GM23338 (cell line): ENCODE data around the gene WDR19. TPM values are rescaled to one million over a fixed set of nuclear protein-coding genes. Genes with fewer than 3 reads are reported as not detected.

ENCODE experiments used
- ATAC-seq: fragments of 200-7000 bp; cut with Tn5 transposase; 3 replicates; pipeline ENCODE4 v1.9.1; 2020
- DNase-seq: peaks from one replicate; pipeline ENCODE4 v3.0.0-alpha.2; 2015; ENCODE audit warnings: low spot score
- H2AFZ ChIP-seq: fragments of 200-600 bp; sonication (generic); 2 replicates; pipeline ENCODE4 v1.8.0; 2016; ENCODE audit warnings: antibody characterized with exemption, mild to moderate bottlenecking, moderate library complexity
- H3F3A ChIP-seq: fragments of 200-600 bp; sonication (generic); replicated peaks from 2 replicates; pipeline ENCODE4 v1.8.0; 2017; ENCODE audit warnings: antibody characterized with exemption, mixed run types, low read depth
- H3K27ac ChIP-seq: fragments of 200-600 bp; sonication (generic); 2 replicates; pipeline ENCODE4 v1.6.1; 2016; ENCODE audit warnings: low read depth
- H3K27me3 ChIP-seq: fragments of 200-600 bp; sonication (generic); 2 replicates; pipeline ENCODE4 v1.8.0; 2016; ENCODE audit warnings: mild to moderate bottlenecking, mixed run types, moderate library complexity; ENCODE audit not compliant: insufficient read depth
- H3K36me3 ChIP-seq: fragments of 200-600 bp; sonication (generic); 2 replicates; pipeline ENCODE4 v1.8.0; 2016; ENCODE audit warnings: mild to moderate bottlenecking; ENCODE audit not compliant: insufficient read depth
- H3K4me1 ChIP-seq: fragments of 200-600 bp; sonication (generic); 2 replicates; pipeline ENCODE4 v1.8.0; 2016; ENCODE audit warnings: mild to moderate bottlenecking, moderate library complexity; ENCODE audit not compliant: insufficient read depth
- H3K4me2 ChIP-seq: fragments of 200-600 bp; sonication (generic); 2 replicates; pipeline ENCODE4 v1.7.1; 2017; ENCODE audit warnings: mixed run types
- H3K4me3 ChIP-seq: fragments of 200-600 bp; sonication (generic); 2 replicates; pipeline ENCODE4 v1.6.1; 2016; ENCODE audit warnings: mixed run types
- H3K79me2 ChIP-seq: fragments of 200-600 bp; sonication (generic); replicated peaks from 2 replicates; pipeline ENCODE4 v1.8.0; 2017; ENCODE audit warnings: mild to moderate bottlenecking; ENCODE audit not compliant: insufficient read depth
- H3K9me2 ChIP-seq: fragments of 200-600 bp; sonication (generic); 2 replicates; pipeline ENCODE4 v1.8.0; 2017; ENCODE audit not compliant: insufficient read depth
- H4K20me1 ChIP-seq: fragments of 200-600 bp; sonication (generic); replicated peaks from 2 replicates; pipeline ENCODE4 v1.8.0; 2017; ENCODE audit warnings: mild to moderate bottlenecking; ENCODE audit not compliant: insufficient read depth
- H3K27ac Mint-ChIP-seq: 2 replicates; pipeline ENCODE4 v1.8.0; 2020; ENCODE audit warnings: inconsistent platforms, mild to moderate bottlenecking, moderate library complexity, mixed read lengths
- H3K27me3 Mint-ChIP-seq: 3 replicates; pipeline ENCODE4 v1.8.0; 2022; ENCODE audit warnings: low read depth, mild to moderate bottlenecking, moderate library complexity, mixed read lengths, inconsistent platforms; ENCODE audit not compliant: insufficient read depth, poor library complexity
- H3K36me3 Mint-ChIP-seq: 3 replicates; pipeline ENCODE4 v1.8.0; 2021; ENCODE audit warnings: low read depth, mild to moderate bottlenecking, inconsistent platforms, moderate library complexity, mixed read lengths
- H3K4me1 Mint-ChIP-seq: 3 replicates; pipeline ENCODE4 v1.8.0; 2020; ENCODE audit warnings: mild to moderate bottlenecking, inconsistent platforms, mixed read lengths
- H3K4me3 Mint-ChIP-seq: 3 replicates; pipeline ENCODE4 v1.8.0; 2021; ENCODE audit warnings: moderate library complexity, mild to moderate bottlenecking, inconsistent platforms, mixed read lengths
- H3K9me3 Mint-ChIP-seq: 3 replicates; pipeline ENCODE4 v1.8.0; 2020; ENCODE audit warnings: moderate library complexity, mild to moderate bottlenecking, inconsistent platforms, mixed read lengths
- CREB1 ChIP-seq: fragments of 250-450 bp; sonication (Bioruptor Pico); IDR thresholded peaks from 2 replicates; pipeline ENCODE4 v1.5.0; 2020; ENCODE audit warnings: low read depth, mild to moderate bottlenecking, moderate library complexity
- CTCF ChIP-seq, 2 experiments: fragments of 200-600 bp in 1 of 2; sonication (generic) in 1 of 2; conservative IDR thresholded peaks; 2 replicates each; pipeline versions ENCODE4 v1.5.1 to v1.6.1; 2016 to 2017; ENCODE audit warnings: antibody characterized with exemption in 2 of 2, low read depth in 2 of 2, mild to moderate bottlenecking in 2 of 2, moderate library complexity in 1 of 2
- ETS1 ChIP-seq: IDR thresholded peaks from 2 replicates; pipeline ENCODE4 v1.6.1; 2016; ENCODE audit warnings: antibody characterized with exemption
- EZH2 ChIP-seq: fragments of 200-600 bp; sonication (generic); IDR thresholded peaks from one replicate; pipeline ENCODE4 v1.8.0; 2017; ENCODE audit warnings: antibody characterized with exemption, mild to moderate bottlenecking, low read depth; ENCODE audit not compliant: unreplicated experiment
- EZH2phosphoT487 ChIP-seq: fragments of 200-600 bp; sonication (generic); IDR thresholded peaks from one replicate; pipeline ENCODE4 v1.8.1; 2018; ENCODE audit warnings: antibody characterized with exemption; ENCODE audit not compliant: unreplicated experiment
- JUNB ChIP-seq: IDR thresholded peaks from one replicate; pipeline ENCODE4 v1.6.1; 2016; ENCODE audit warnings: antibody characterized with exemption; ENCODE audit not compliant: unreplicated experiment
- NANOG ChIP-seq: IDR thresholded peaks from 2 replicates; pipeline ENCODE4 v1.6.1; 2016; ENCODE audit warnings: antibody characterized with exemption, borderline replicate concordance
- POLR2AphosphoS5 ChIP-seq: IDR thresholded peaks from 2 replicates; pipeline ENCODE4 v1.6.1; 2016; ENCODE audit warnings: antibody characterized with exemption, low read depth
- STAT1 ChIP-seq: IDR thresholded peaks from one replicate; pipeline ENCODE4 v1.6.1; 2016; ENCODE audit warnings: antibody characterized with exemption; ENCODE audit not compliant: unreplicated experiment
- ZNF114 ChIP-seq: fragments of 250-450 bp; sonication (Bioruptor Pico); IDR thresholded peaks from 2 replicates; pipeline ENCODE4 v1.5.0; 2020; ENCODE audit warnings: mild to moderate bottlenecking, moderate library complexity
- ZNF331 ChIP-seq: fragments of 250-450 bp; sonication (Bioruptor Pico); IDR thresholded peaks from 2 replicates; pipeline ENCODE4 v1.5.0; 2020; ENCODE audit warnings: low read depth, mild to moderate bottlenecking, moderate library complexity
- polyA plus RNA-seq: library from polyadenylated mRNA; unstranded; fragments of >200 nt; fragmentation: Nextera tagmentation; extraction: Ambion mirVana; gene quantifications from 2 replicates; pipeline ENCODE4 v1.2.1, GENCODE V29; 2016
- total RNA-seq: library from RNA; depleted of rRNA; stranded (reverse); fragments of >200 nt; shearing (Covaris generic); gene quantifications from 2 replicates; pipeline ENCODE4 v1.2.3, GENCODE V29; 2014
- TF ChIP-seq, protein P1 (sequence below): IDR thresholded peaks from one replicate; pipeline ENCODE4 v1.6.1; 2018; ENCODE audit warnings: antibody characterized with exemption; ENCODE audit not compliant: unreplicated experiment
- TF ChIP-seq, protein P2 (sequence below): fragments of 250-450 bp; sonication (Bioruptor Pico); IDR thresholded peaks from 2 replicates; pipeline ENCODE4 v1.5.0; 2020; ENCODE audit warnings: mild to moderate bottlenecking, moderate library complexity

The WDR19 gene
- total and polyA plus RNA-seq, 2 experiments from 2014 or later, result 17.2 to 23.7 TPM

DNA sequence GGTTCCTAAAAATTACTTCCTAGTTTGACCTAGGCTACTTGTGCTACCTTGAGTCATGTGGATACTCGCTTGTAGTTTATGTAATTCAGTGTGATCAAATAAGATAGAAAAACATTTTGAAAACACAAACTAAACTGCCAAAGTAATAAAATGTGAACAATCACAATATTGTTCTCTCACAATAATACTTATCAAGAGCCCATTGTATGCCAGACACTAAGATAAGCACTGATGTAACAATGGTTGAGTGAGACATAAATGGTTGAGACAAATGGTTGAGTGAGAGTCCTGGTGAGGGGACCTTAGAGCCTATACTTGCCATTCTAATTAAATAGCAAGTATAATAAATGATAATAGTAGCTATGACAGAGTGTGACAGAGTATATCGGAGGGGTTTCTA lies 142.1 kb downstream of the WDR19 start:
- TF ChIP-seq STAT1, result no peak
- TF ChIP-seq EZH2phosphoT487, result no peak
- TF ChIP-seq CTCF (conservative IDR thresholded peaks at IDR 0.05; ENCODE audit: low read depth in 2 of 2), result no peak
- no peak for TF ChIP-seq CREB1
- TF ChIP-seq, protein P1, sequence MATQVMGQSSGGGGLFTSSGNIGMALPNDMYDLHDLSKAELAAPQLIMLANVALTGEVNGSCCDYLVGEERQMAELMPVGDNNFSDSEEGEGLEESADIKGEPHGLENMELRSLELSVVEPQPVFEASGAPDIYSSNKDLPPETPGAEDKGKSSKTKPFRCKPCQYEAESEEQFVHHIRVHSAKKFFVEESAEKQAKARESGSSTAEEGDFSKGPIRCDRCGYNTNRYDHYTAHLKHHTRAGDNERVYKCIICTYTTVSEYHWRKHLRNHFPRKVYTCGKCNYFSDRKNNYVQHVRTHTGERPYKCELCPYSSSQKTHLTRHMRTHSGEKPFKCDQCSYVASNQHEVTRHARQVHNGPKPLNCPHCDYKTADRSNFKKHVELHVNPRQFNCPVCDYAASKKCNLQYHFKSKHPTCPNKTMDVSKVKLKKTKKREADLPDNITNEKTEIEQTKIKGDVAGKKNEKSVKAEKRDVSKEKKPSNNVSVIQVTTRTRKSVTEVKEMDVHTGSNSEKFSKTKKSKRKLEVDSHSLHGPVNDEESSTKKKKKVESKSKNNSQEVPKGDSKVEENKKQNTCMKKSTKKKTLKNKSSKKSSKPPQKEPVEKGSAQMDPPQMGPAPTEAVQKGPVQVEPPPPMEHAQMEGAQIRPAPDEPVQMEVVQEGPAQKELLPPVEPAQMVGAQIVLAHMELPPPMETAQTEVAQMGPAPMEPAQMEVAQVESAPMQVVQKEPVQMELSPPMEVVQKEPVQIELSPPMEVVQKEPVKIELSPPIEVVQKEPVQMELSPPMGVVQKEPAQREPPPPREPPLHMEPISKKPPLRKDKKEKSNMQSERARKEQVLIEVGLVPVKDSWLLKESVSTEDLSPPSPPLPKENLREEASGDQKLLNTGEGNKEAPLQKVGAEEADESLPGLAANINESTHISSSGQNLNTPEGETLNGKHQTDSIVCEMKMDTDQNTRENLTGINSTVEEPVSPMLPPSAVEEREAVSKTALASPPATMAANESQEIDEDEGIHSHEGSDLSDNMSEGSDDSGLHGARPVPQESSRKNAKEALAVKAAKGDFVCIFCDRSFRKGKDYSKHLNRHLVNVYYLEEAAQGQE, result no peak
- no peak for TF ChIP-seq NANOG
- no peak for TF ChIP-seq POLR2AphosphoS5
- TF ChIP-seq ZNF114 (CRISPR knock-in tag), result no peak
- no peak for TF ChIP-seq EZH2
- TF ChIP-seq, protein P2, sequence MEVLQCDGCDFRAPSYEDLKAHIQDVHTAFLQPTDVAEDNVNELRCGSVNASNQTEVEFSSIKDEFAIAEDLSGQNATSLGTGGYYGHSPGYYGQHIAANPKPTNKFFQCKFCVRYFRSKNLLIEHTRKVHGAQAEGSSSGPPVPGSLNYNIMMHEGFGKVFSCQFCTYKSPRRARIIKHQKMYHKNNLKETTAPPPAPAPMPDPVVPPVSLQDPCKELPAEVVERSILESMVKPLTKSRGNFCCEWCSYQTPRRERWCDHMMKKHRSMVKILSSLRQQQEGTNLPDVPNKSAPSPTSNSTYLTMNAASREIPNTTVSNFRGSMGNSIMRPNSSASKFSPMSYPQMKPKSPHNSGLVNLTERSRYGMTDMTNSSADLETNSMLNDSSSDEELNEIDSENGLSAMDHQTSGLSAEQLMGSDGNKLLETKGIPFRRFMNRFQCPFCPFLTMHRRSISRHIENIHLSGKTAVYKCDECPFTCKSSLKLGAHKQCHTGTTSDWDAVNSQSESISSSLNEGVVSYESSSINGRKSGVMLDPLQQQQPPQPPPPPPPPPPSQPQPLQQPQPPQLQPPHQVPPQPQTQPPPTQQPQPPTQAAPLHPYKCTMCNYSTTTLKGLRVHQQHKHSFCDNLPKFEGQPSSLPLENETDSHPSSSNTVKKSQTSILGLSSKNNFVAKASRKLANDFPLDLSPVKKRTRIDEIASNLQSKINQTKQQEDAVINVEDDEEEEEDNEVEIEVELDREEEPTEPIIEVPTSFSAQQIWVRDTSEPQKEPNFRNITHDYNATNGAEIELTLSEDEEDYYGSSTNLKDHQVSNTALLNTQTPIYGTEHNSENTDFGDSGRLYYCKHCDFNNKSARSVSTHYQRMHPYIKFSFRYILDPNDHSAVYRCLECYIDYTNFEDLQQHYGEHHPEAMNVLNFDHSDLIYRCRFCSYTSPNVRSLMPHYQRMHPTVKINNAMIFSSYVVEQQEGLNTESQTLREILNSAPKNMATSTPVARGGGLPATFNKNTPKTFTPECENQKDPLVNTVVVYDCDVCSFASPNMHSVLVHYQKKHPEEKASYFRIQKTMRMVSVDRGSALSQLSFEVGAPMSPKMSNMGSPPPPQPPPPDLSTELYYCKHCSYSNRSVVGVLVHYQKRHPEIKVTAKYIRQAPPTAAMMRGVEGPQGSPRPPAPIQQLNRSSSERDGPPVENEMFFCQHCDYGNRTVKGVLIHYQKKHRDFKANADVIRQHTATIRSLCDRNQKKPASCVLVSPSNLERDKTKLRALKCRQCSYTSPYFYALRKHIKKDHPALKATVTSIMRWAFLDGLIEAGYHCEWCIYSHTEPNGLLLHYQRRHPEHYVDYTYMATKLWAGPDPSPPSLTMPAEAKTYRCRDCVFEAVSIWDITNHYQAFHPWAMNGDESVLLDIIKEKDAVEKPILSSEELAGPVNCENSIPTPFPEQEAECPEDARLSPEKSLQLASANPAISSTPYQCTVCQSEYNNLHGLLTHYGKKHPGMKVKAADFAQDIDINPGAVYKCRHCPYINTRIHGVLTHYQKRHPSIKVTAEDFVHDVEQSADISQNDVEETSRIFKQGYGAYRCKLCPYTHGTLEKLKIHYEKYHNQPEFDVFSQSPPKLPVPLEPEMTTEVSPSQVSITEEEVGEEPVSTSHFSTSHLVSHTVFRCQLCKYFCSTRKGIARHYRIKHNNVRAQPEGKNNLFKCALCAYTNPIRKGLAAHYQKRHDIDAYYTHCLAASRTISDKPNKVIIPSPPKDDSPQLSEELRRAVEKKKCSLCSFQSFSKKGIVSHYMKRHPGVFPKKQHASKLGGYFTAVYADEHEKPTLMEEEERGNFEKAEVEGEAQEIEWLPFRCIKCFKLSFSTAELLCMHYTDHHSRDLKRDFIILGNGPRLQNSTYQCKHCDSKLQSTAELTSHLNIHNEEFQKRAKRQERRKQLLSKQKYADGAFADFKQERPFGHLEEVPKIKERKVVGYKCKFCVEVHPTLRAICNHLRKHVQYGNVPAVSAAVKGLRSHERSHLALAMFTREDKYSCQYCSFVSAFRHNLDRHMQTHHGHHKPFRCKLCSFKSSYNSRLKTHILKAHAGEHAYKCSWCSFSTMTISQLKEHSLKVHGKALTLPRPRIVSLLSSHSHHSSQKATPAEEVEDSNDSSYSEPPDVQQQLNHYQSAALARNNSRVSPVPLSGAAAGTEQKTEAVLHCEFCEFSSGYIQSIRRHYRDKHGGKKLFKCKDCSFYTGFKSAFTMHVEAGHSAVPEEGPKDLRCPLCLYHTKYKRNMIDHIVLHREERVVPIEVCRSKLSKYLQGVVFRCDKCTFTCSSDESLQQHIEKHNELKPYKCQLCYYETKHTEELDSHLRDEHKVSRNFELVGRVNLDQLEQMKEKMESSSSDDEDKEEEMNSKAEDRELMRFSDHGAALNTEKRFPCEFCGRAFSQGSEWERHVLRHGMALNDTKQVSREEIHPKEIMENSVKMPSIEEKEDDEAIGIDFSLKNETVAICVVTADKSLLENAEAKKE (CRISPR knock-in tag), result no peak
- no peak for TF ChIP-seq ETS1
- TF ChIP-seq ZNF331 (CRISPR knock-in tag), result no peak
- TF ChIP-seq JUNB, result no peak
- no peaks in the 10 kb centered on the region for H3K4me1 Mint-ChIP-seq
- no peak for DNase-seq

More for the DNA sequence above, 142.1 kb downstream of the WDR19 start:
- H3K4me3 ChIP-seq, result no peak overlapping the region
- no peak for ATAC-seq
- H2AFZ ChIP-seq, result no peak overlapping the region
- H3K79me2 ChIP-seq, result peaks cover 14% of the 10 kb centered on the region
- no peaks in the 10 kb centered on the region for H3K4me1 ChIP-seq
- no peaks in the 10 kb centered on the region for H3K9me2 ChIP-seq
- no peaks in the 10 kb centered on the region for H3K27me3 Mint-ChIP-seq
- no peak overlapping the region for H3K27ac Mint-ChIP-seq
- H3K9me3 Mint-ChIP-seq, result no peaks in the 10 kb centered on the region
- no peaks in the 10 kb centered on the region for H3K27me3 ChIP-seq
- H3K36me3 Mint-ChIP-seq, result peaks cover 25% of the 10 kb centered on the region
- no peak overlapping the region for H3K4me3 Mint-ChIP-seq
- peaks cover 26% of the 10 kb centered on the region for H3K36me3 ChIP-seq
- H4K20me1 ChIP-seq, result 0 out of 2 replicates have a peak, but pooled peaks cover 4% of the 10 kb centered on the region
- no peak overlapping the region for H3K4me2 ChIP-seq
- no peaks in the 10 kb centered on the region for H3F3A ChIP-seq
- H3K27ac ChIP-seq, result no peak overlapping the region
